ENCODE measurements around the gene PSMD6.

Gene PSMD6

DNA sequence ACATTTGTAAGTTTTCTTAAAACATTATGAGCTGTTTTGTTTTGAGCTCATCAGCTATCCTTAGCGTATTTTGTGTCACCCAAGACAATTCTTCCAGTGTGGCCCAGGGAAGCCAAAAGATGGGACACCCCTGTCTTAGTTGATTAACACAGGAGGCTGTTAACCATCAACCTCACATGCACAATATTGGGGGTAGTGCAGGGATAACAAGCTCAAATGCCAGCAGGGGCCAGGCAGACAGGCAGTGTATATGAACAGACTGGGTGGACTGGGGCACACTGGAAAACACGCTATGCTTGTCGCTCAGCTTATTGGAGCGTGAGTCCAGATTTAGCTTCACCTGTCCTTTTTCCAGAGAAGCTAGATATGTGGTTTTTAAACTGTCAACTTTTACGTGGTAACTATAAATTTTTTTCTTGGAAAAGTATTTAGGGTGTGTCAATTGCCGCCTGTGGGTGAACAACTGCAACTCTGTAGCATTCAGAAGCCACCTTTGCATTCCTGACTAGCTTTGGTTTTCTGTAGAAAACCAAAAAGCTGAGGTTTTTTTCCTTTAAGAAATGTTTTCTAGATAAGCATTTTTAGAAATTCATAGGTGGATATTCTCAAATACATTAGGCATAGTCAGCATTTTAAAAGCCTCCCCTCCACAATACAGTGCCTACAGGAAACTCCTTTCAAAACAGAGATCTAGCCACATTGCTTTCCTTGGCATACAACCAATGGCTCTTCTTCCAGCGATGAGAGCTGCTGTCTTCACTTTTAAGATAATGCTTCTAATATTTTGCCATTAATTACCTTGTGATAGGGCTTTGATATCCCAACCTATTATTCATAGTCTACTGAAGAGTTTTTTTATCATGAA, 14.6 kb downstream of the PSMD6 start:
- no peak for DNase-seq

GRCh38 chr3:64008017-64008416, 15.3 kb downstream of the PSMD6 start:
- DNase-seq: no peak

GRCh38 chr3:64003589-64003988, 19.7 kb downstream of the PSMD6 start:
- no peak for DNase-seq

- DNase-seq: no peak
These were observed 21.1 kb downstream of the PSMD6 start for GRCh38 chr3:64002233-64002632.

GRCh38 chr3:64000453-64001055, 22.7 kb downstream of the PSMD6 start:
- no peak for DNase-seq

DNA sequence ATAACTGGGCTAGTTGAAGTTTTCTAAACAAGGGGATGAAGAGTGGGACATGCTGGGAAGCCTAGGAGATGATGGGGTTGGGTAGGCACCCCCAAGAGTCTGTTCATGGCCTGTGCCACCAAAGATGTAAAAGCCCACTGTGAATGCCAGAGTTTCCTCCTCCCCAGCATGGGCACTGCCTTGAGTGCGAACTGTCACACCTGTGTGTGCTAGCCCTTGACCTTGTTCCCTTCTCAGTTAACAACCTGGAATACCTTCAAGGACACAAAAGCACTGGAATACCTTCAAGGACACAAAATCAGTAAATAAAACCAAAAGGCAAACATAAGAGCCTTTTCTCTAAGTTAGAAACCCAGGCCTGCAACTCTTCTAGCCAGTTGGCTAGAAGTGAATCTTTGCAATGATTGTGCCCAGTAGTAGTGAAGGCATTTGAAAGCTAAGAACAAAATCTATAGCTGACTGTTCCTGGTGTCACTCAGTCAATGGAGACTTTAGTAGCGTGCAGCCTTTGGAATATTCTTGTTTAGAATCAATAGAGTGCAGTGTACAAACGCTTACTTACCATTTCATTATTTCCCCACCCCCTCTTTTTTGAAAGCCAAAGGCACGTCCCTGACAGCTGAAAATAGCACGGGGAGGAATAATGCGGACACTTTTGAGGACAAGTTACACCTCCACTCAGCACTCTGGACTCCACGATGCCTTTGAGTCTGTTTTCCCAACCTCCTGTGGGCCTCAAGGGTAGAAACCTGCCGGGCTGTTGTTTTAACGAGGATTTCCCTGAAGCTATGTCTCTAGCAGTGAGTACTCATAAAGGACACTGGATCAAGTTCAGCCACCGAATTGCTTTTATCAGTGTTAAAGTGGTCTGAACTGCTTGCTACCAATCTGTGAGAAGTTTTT, 24.2 kb downstream of the PSMD6 start:
- no peak for DNase-seq

DNA sequence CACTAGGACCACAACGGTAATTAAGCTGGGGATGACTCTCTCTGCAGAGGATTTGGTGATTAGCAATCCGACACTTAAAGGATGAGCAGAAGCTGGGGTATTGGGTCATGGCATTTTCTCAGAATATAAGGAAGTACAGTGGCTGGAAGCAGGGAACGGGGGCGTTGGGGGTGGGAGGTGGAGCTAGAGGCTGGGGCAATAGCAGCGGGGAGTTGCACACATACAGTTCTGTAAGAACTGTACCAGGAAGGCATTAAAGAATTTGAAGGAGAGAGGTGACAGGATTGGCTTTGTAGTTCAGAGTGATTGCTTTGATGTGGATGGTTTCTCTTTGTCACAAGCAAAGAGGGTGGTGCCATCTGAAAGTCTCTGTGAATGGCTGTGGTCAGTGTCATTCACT, 28.2 kb downstream of the PSMD6 start:
- no peak for DNase-seq

GRCh38 chr3:63993653-63994079, 29.6 kb downstream of the PSMD6 start:
- DNase-seq: peak; percentile 36 to 41

DNA sequence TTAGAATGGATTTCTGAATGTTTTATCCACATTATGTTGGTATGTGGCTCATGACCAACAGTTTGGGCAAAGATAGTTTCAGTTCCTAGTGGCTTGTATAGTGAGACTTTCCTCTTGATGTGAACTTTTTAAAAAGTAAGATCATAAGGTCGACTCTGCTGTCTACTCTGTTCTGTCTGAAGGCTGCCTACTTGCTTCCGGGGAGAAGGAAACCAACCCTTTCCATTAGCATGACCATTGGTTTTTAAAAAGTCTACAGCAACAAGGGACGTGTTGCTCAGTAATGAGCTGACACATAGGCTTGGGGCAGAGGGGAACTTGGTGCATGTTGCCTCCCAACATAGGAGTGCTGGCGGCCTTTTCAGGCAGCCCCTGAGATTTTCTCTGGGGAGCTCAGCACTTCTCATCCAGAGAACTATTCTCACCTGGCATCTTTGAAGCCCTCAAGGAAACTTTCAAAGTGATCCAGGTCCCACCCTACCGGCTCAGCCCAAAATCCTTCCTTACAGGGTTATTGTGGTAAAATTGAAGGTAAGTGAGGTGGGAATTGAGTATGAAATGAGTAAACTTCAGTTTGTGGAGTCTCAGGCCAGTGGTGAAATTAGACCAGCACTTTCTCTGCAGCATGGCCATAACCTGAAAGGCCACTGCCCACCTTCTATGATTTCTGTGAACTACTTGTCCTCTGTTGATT, 30.6 kb downstream of the PSMD6 start:
- no peak for DNase-seq

DNA sequence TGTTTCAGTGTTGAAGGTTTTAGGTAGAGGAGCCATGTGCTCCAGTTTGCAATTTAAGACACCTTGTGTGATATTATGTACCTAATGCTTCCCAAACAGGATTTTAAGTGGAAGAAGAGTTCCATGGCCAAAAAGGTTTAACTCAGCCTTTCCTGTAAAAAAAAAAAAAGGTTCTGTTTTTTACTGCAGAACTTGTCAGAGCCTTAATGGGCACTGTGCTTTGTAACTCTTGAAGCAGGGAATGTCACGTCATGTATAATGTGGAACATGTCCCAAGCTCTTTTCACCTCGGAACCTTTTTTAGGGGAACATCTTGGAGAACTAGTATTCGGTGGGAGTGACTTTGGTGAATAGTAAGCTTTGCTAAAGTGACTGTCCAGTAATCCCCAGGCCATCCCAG, 31.6 kb downstream of the PSMD6 start:
- no peak for DNase-seq

DNA sequence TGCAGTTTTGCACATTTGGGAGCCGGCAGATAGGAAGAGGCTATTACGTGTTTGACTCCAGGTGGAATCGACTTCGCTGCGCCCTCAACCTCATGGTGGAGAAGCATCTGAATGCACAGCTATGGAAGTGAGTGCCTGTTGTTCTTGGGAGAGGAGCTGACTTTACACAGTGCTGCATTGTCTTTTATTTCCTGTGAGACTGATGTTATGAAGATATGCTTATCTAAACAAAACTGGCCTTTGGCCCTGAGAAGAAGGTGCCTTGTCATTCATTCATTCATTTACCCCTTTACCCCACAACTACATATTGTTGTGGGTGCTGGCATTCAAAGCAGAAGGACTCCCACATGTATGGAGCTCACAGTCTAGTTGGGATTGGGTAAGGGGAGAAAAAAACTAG, 32.6 kb downstream of the PSMD6 start:
- no peak for DNase-seq

DNA sequence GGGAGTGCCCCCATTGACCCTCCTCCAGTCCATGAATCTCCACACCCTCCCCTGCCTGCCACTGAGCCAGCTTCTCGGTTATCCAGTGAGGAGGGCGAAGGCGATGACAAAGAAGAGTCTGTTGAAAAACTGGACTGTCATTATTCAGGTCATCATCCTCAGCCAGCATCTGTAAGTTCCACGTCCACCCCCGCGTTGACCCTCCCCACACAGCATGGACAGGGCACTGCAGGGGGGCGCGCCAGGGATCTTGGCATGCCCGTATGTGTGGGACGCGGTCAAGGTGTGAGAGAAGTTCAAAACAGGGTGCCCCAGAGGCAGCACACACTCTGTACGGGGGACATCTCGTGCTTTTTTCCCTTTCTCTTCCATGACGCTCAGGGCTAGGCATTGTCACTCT, 33.1 kb downstream of the PSMD6 start:
- DNase-seq: no peak

- DNase-seq: no peak
These were observed 34.4 kb downstream of the PSMD6 start for GRCh38 chr3:63988943-63989342.

DNA sequence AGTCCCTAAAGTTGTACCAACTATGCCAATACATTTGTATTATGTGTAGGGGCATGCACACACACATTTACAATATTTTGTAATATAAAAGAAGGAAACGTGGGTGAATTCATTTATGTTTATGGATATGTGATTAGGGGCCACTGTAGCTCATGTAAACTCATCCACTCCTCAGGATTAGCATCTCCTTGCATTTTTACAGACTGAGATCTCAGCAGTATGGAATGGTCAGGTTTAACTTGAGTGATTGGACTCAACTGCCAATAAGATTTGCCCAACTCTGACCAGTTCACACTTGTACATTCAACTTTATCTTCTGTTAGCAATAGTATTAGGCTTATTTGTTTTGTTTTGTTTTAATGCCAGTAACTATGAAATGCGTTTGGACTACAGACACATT, 36.5 kb downstream of the PSMD6 start:
- no peak for DNase-seq

DNA sequence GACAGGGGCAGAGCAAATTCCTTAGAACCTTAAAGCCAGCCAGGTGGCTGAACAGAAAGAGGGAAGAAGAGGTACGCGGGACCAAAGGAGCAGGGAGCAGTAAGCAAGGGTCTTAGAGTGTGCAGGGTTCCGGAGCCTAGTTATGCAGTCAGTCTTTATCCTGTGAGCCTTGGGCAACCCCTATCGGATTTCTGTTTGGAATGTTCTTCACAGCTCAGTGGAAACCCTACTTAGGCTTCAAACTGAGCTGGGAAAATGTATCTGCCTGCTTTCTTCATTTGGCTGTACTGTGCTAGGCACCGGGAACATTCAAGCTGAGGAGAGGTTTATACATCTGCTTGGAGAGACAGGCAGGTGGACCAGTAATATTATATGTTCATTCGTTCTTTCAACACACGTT, 37.1 kb downstream of the PSMD6 start:
- DNase-seq: no peak

DNA sequence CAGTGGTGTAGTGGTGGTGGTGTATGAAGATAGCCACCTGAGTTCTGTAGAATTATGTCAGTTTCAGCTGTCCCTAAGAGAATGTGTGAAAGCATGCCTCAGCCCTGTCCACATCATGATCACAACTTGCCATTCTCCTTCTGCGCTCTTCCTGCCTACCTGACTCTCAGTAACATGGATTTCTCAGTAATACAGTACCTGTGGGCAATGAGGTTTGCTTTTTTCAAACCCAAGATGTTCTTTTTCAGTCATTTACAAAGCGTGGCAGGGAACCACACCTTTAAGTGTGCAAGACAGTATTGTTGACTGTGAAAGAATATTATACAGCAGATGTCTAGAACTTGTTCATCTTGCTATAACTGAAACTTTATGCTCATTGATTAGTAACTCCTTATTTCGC, 38.9 kb downstream of the PSMD6 start:
- no peak for DNase-seq

- DNase-seq: no peak
These were observed 41.3 kb downstream of the PSMD6 start for GRCh38 chr3:63981980-63982379.

GRCh38 chr3:63980830-63981498, 42.3 kb downstream of the PSMD6 start:
- no peak for DNase-seq

- no peak for DNase-seq
These were observed 43.3 kb downstream of the PSMD6 start for GRCh38 chr3:63980019-63980418.

DNA sequence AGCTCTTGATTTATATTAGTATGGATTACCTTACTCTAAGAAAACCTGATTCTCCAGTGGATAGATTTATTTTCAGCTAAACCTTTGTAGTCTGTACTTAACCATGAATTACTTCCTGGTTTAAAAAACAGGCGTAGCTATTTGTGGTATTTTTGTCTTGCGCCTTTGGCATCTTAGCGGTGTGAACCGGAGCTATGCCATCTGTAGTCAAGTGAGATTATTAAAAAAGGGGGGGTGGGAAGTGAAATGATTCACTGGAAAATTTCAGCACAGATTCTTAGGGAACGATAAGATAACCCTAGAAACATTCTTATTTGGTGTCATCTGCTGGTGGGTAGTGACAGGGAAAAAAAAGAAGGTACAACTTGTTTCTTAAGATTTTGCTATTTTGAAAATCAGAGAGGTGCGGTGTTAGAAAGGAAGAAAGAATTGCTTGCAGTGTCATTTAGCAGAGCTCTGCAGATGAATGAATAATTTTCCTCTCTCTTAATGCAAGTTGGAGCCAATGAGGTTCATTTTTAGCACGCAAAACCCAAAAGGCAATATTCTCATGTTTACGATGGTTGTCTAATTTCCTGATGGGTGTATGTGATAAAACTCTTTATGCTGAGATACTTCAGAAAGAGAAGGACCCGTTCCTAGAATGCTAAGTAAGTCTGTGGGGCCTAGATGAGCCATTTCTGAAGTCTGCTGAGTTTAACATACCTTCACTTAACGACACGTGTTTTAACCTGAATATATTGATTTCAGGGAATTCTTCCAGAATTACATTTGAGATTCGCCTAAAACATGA, 44.0 kb downstream of the PSMD6 start:
- DNase-seq: peak in 1 of 2 experiments; percentile 31

DNA sequence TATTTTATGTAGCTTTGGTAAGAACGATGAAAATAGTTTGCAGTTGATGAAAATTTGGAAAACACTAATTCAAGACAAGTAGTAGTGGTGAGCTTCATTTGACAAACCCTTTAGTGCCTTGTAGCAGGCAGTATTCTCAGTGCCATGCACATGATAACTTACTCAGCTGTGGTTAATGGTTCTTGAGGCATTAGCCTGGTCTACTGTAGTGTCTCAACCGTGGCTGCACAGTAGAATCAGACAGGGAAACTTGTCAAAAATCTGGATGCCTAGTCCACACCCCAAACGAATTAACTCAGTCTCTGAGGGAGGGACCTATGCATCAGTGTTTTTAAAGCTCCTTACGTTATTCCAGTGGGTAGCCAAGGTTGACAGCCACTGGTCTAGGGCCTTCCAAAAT, 45.4 kb downstream of the PSMD6 start:
- DNase-seq: no peak

- DNase-seq: no peak
These were observed 46.5 kb downstream of the PSMD6 start for GRCh38 chr3:63976872-63977200.

Data from stimulated activated CD4-positive, alpha-beta T cell treated with anti-CD3 and anti-CD28 coated beads, Interleukin-4, amount 100 ng/mL, for 4 hours (primary cell).